ENCODE measurements around the gene PBX1.

Gene PBX1

GRCh38 chr1:164563721-164564360, 4.9 kb downstream of the PBX1 start:
- no peak for DNase-seq

- no peak for DNase-seq
Observed at GRCh38 chr1:164564378-164564777, 5.4 kb downstream of the PBX1 start.

GRCh38 chr1:164565357-164565756, 6.4 kb downstream of the PBX1 start:
- no peak for DNase-seq

- no peak for DNase-seq
Observed at GRCh38 chr1:164567774-164568173, 8.8 kb downstream of the PBX1 start.

GRCh38 chr1:164569241-164569640, 10.3 kb downstream of the PBX1 start:
- DNase-seq, result no peak

- no peak for DNase-seq
Observed at GRCh38 chr1:164569866-164570265, 10.9 kb downstream of the PBX1 start.

GRCh38 chr1:164571333-164571732, 12.3 kb downstream of the PBX1 start:
- no peak for DNase-seq

GRCh38 chr1:164575356-164575886, 16.4 kb downstream of the PBX1 start:
- no peak for DNase-seq

- DNase-seq, result peak in 37 of 58 donors; percentile 11 to 62 (median 34)
Observed at GRCh38 chr1:164576291-164577271, 17.6 kb downstream of the PBX1 start.

- no peak for DNase-seq
Observed at GRCh38 chr1:164577291-164577690, 18.3 kb downstream of the PBX1 start.

GRCh38 chr1:164578479-164579200, 19.7 kb downstream of the PBX1 start:
- DNase-seq, result no peak

GRCh38 chr1:164579381-164579780, 20.4 kb downstream of the PBX1 start:
- DNase-seq, result no peak

GRCh38 chr1:164581762-164582161, 22.8 kb downstream of the PBX1 start:
- DNase-seq, result no peak

- DNase-seq, result no peak
Observed at GRCh38 chr1:164583196-164583595, 24.2 kb downstream of the PBX1 start.

- no peak for DNase-seq
Observed at GRCh38 chr1:164583835-164584539, 25.0 kb downstream of the PBX1 start.

GRCh38 chr1:164586591-164586990, 27.6 kb downstream of the PBX1 start:
- DNase-seq, result no peak

- no peak for DNase-seq
Observed at GRCh38 chr1:164587617-164588501, 28.9 kb downstream of the PBX1 start.

GRCh38 chr1:164588516-164589341, 29.7 kb downstream of the PBX1 start:
- DNase-seq, result peak in 42 of 58 donors; percentile 5 to 81 (median 44)

GRCh38 chr1:164589408-164589807, 30.4 kb downstream of the PBX1 start:
- DNase-seq, result no peak
